Measurements from ENCODE around the gene NDUFS8. TPM values are rescaled to one million over a fixed set of nuclear protein-coding genes. Genes with fewer than 3 reads are reported as not detected.

Gene NDUFS8
- polyA plus RNA-seq, 3 donors: 77.7 to 240 (median 115) TPM

Other genes starting within 250 kb of the NDUFS8 start
- 10 to 100 TPM; 10.7 to 27.1 (median 16.2) TPM for gene UNC93B1, start 26.6 kb upstream of the NDUFS8 start, polyA plus RNA-seq
- 1 to 10 TPM; 3.1 to 8.7 (median 6.9) TPM for gene ALDH3B1, start 20.4 kb upstream of the NDUFS8 start, polyA plus RNA-seq
- 100 to 1,000 TPM; 109 to 263 (median 130) TPM for gene TCIRG1, start 8.3 kb downstream of the NDUFS8 start, polyA plus RNA-seq
- 10 to 100 TPM; 14.3 to 16.4 (median 16.0) TPM for gene CHKA, start 90.7 kb downstream of the NDUFS8 start, polyA plus RNA-seq
- gene KMT5B, start 182.6 kb downstream of the NDUFS8 start, polyA plus RNA-seq: 10 to 100 TPM; 10.6 to 19.2 (median 16.8) TPM
- gene C11orf24, start 241.3 kb downstream of the NDUFS8 start, polyA plus RNA-seq: 10 to 100 TPM; 14.4 to 23.4 (median 16.8) TPM

Data from adipose tissue (tissue), 3 donors.